Progenitor cell of endocrine pancreas (in vitro differentiated cells): ENCODE measurements around the gene ACOT7. TPM values are rescaled to one million over a fixed set of nuclear protein-coding genes. Genes with fewer than 3 reads are reported as not detected.

Source experiments
- DNase-seq: peaks from one replicate; pipeline ENCODE4 v3.0.0; 2021; ENCODE audit warnings: low spot score; ENCODE audit not compliant: unreplicated experiment
- H3K27ac Mint-ChIP-seq: 2 replicates; pipeline ENCODE4 v1.8.0; 2021; ENCODE audit warnings: mild to moderate bottlenecking, moderate library complexity, mixed read lengths
- H3K27me3 Mint-ChIP-seq: 2 replicates; pipeline ENCODE4 v1.8.0; 2021; ENCODE audit warnings: mixed read lengths
- H3K36me3 Mint-ChIP-seq: 2 replicates; pipeline ENCODE4 v1.8.0; 2022; ENCODE audit warnings: mixed read lengths; ENCODE audit not compliant: insufficient read depth
- H3K4me1 Mint-ChIP-seq: 2 replicates; pipeline ENCODE4 v1.8.0; 2021; ENCODE audit warnings: low read depth, mixed read lengths
- H3K4me3 Mint-ChIP-seq: 2 replicates; pipeline ENCODE4 v1.8.0; 2021; ENCODE audit warnings: low read depth, mild to moderate bottlenecking, moderate library complexity, mixed read lengths
- H3K9me3 Mint-ChIP-seq: 2 replicates; pipeline ENCODE4 v1.8.0; 2021; ENCODE audit warnings: low read depth, mixed read lengths
- total RNA-seq: library from RNA; stranded (reverse); gene quantifications from 2 replicates; pipeline ENCODE4 v1.2.1, GENCODE V29; 2021
- TF ChIP-seq, protein P1 (sequence below): fragments of 200-600 bp; sonication (generic); IDR thresholded peaks from one replicate; pipeline ENCODE4 v1.5.0; 2021; ENCODE audit warnings: antibody characterized with exemption, mild to moderate bottlenecking; ENCODE audit not compliant: unreplicated experiment

ACOT7 gene
- total RNA-seq, 1 donor from 2014 or later, result 30.2 TPM

DNA sequence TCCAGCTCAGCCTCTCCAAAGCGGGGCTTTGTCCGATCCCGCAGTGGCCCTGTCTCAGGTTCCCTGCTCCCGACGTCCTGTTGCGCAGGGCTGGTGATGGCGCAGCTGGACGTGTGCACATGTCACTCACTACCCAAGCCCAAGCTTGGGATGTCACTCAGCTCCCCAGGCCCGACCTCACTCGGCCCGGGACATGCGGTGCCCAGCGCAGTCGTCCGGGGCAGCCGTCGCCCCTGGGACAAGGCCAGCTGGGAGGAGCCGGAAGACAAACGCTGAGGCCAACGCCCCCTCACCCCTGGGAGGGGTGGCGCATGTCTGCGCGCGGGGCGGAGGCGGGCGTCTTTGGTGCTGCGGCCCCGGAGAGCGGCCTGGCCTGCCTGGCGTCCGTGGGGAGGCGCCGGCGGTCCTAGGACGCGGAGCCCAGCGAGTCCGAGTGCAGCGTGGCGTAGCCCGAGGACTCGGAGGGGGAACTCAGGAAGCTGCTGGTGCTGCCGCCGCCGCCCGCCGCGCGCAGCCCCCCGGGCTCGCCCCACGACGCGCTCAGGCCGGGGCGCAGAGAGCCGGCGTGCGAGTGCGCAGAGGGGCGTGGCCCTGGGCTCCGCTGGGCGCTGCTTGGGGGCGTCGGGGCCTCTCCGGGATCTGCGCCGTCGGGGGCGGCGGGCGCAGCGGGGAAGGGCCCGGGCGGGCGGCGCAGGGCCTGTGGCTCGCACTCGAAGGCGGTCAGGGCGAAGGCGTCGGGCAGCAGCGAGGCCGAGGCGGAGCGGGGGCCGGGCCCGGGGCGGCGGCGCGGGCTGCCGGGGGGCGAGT is 144.4 kb downstream of the ACOT7 start:
- Mint-ChIP-seq H3K4me1 (peaks cover 2% of the 10 kb centered on the region), H3K27me3 (peaks cover 64% of the 10 kb centered on the region), H3K9me3 (no peaks in the 10 kb centered on the region), H3K4me3 (no peak overlapping the region), H3K27ac (no peak overlapping the region), H3K36me3 (no peaks in the 10 kb centered on the region)
- TF ChIP-seq, protein P1, sequence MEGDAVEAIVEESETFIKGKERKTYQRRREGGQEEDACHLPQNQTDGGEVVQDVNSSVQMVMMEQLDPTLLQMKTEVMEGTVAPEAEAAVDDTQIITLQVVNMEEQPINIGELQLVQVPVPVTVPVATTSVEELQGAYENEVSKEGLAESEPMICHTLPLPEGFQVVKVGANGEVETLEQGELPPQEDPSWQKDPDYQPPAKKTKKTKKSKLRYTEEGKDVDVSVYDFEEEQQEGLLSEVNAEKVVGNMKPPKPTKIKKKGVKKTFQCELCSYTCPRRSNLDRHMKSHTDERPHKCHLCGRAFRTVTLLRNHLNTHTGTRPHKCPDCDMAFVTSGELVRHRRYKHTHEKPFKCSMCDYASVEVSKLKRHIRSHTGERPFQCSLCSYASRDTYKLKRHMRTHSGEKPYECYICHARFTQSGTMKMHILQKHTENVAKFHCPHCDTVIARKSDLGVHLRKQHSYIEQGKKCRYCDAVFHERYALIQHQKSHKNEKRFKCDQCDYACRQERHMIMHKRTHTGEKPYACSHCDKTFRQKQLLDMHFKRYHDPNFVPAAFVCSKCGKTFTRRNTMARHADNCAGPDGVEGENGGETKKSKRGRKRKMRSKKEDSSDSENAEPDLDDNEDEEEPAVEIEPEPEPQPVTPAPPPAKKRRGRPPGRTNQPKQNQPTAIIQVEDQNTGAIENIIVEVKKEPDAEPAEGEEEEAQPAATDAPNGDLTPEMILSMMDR, result no peak
- DNase-seq, result no peak

DNA sequence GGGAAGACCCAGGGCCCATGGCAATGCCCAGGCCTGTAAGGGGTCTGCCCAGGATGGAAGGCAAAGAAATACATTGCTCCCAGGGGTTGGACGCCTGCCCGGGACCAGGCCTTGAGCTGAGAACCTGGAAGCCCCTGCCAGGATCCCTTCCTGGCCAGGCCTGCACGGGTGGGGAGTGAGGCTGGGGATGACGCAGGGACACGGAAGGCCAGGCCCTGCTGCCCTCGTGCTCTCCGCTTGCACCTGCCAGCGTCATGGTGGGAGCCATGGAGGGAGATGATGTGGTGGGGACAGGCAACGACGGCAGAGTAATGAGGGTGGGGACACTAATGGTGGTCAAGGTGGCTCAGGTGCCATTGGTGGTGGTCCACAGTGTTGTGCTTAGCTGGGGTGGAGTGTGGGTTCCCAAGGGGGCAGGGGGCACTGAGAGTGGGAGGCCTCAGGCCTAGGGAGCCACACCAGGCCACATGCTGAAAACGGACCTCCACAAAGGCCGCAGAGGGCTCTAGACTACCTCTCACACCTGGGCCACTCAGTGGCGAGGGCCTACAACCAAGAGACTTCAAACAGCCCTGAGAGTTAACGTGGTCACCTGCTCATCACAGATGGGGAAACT is 145.3 kb downstream of the ACOT7 start:
- TF ChIP-seq, protein P1, result no peak
- Mint-ChIP-seq H3K27me3 (peaks cover 71% of the 10 kb centered on the region), H3K9me3 (no peaks in the 10 kb centered on the region), H3K4me3 (no peak overlapping the region), H3K4me1 (peaks cover 2% of the 10 kb centered on the region), H3K36me3 (no peaks in the 10 kb centered on the region), H3K27ac (no peak overlapping the region)
- DNase-seq, result no peak

DNA sequence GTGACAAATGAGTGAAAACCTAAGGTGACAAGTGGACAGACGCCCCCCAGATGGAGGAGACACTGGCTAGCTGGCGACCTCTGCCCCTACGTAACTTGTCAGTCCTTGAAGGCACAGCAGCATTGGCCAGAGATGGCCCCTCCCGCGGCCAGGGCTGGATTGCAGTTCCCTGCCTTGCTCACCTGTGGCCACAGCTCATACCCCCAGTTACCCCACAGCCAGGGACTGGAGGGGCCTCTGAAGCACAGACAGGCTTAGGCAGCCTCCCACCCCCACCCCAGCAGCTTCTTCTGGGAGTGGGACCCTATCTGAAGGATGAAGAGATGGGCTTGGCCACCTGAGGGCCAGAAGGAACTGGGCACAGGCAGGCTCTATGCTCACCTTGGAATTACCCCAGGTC is 145.9 kb downstream of the ACOT7 start:
- no peak overlapping the region for H3K4me3 Mint-ChIP-seq
- TF ChIP-seq, protein P1, result no peak
- no peaks in the 10 kb centered on the region for H3K36me3 Mint-ChIP-seq

DNA sequence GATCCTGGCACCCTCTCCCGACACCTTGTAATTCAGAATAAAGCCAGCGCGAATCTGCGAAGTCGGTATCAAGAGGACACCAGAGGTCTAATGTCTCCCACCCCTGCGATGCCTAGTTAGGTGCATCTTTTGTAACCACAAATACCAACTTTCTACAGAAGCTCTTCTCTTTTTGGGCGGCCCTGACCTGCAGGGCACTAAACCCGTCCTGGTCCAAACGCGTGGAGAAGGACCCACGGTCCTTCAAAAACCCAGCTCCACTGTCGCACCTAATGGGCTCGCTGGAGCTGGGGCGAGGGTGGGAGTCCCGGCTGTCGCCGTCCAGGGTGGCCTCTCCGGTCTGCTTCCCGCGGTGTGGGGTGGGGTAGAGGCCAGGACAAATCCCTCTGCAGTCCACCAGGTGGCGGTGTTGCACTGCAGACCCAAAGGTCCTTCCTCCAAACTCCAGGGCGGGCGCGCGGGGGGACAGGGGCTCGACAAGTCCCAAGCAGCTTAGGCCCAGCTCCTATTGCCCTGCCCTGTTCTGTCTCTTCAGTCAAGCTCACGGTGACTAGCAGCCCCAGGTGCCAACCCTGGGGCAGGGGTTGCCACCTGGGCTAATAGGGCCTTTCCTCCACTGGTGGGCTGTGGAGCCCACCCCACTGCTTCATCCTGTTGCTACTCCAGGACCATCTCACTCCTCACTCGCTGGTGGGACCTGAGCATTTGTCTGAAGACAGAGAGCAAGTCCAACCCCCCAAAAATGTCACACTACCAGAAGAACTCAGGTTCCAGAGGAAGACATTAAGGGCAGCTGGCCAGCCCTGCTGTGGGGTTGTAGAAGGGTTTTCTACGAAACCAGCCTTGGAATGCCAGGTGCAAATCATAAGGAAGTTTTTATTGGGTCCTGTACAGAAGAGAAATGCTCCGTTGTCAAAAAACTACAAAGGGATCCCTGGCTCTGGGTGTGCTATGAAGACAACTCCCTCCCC is 146.8 kb downstream of the ACOT7 start:
- Mint-ChIP-seq H3K4me1 (peaks cover 2% of the 10 kb centered on the region), H3K9me3 (no peaks in the 10 kb centered on the region), H3K27me3 (peaks cover 65% of the 10 kb centered on the region), H3K36me3 (no peaks in the 10 kb centered on the region), H3K27ac (peak overlapping the region; percentile 92), H3K4me3 (peak overlapping the region; percentile 14)
- TF ChIP-seq, protein P1, result peak; percentile 95
- DNase-seq, result peak; percentile 85

More for the DNA sequence above, 145.9 kb downstream of the ACOT7 start:
- DNase-seq, result no peak
- Mint-ChIP-seq H3K9me3 (no peaks in the 10 kb centered on the region), H3K4me1 (peaks cover 2% of the 10 kb centered on the region), H3K27ac (no peak overlapping the region), H3K27me3 (peaks cover 71% of the 10 kb centered on the region)
